Measurements from ENCODE around the gene UGGT1.

The UGGT1 gene

DNA sequence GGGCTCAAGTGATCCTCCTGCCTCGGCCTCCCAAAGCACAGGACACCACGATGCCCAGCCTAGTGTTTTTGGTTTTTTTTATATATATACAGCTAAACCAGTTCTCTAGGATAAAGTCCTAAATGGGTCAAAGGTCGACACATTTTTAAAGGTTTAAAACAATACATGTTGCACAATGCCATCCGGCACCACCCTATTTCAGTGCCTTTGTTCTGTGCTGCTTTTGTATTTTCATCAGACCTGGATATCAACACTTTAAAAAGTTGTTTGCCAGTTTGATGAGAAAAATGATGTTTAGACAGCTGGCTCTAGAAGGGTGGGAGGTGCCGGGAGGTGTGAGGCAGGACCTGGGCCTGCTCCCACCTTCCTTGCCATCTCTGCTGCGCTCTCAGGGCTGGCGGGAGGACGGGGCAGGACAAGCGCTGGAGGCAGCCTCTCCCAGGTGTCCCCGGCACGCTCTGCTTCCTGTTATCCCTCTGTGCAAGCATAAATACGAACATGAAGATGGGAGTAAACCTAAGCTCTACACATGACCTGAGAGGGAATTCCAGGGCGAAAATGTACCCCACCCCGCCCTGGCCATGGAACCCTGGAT lies 124.0 kb downstream of the UGGT1 start:
- Histone ChIP-seq H3K79me1 (ENCODE audit: low read depth, low read length) (no peaks in the 10 kb centered on the region), H3K4ac (ENCODE audit: low read length) (no peak overlapping the region), H3K4me1 (ENCODE audit: control insufficient read depth in 2 of 2, insufficient read depth in 1 of 2, low read depth in 1 of 2, low read length in 2 of 2) (no peaks in the 10 kb centered on the region), H3K9ac (ENCODE audit: low read depth, low read length, poor library complexity) (peak overlapping the region; percentile 34), H3K27me3 (ENCODE audit: control insufficient read depth in 3 of 3, insufficient read depth in 3 of 3, low read depth in 1 of 3, low read length in 3 of 3) (no peaks in the 10 kb centered on the region), H2BK5ac (ENCODE audit: low read length) (no peak overlapping the region), H4K91ac (ENCODE audit: low read depth, low read length, poor library complexity) (no peak overlapping the region), H3K14ac (ENCODE audit: low read length) (no peak overlapping the region), H3K23ac (ENCODE audit: low read depth, low read length, poor library complexity) (no peak overlapping the region), H3K9me3 (replicated peaks in 1 of 2; ENCODE audit: control insufficient read depth in 2 of 2, insufficient read depth in 1 of 2, low read depth in 1 of 2, low read length in 2 of 2) (peaks cover 0 to 1% of the 10 kb centered on the region in 2 donors), H2AFZ (ENCODE audit: low read length) (no peak overlapping the region), H3K4me2 (ENCODE audit: insufficient read depth, low read length, poor library complexity, severe bottlenecking) (no peak overlapping the region), H2BK15ac (ENCODE audit: low read length) (no peak overlapping the region), H2AK5ac (ENCODE audit: low read depth, low read length) (no peak overlapping the region), H2BK120ac (ENCODE audit: low read depth, low read length) (no peak overlapping the region), H3K36me3 (replicated peaks in 1 of 2; ENCODE audit: control insufficient read depth in 2 of 2, insufficient read depth in 2 of 2, low read length in 2 of 2) (no peaks in the 10 kb centered on the region), H3K18ac (ENCODE audit: low read length) (no peak overlapping the region), H4K8ac (ENCODE audit: low read depth, low read length) (no peak overlapping the region), H2BK12ac (ENCODE audit: low read length) (no peak overlapping the region), H3K4me3 (ENCODE audit: low read length in 2 of 2) (no peak overlapping the region), H3K27ac (replicated peaks; ENCODE audit: low read length) (no peak overlapping the region)
- DNase-seq (ENCODE audit: low spot score), result no peak
- no CpG with 5 or more reads among the region's 14 CpGs for WGBS, 2 donors (ENCODE audit: extremely low coverage in 2 of 2, insufficient read length in 2 of 2, insufficient replicate concordance in 1 of 2)

DNA sequence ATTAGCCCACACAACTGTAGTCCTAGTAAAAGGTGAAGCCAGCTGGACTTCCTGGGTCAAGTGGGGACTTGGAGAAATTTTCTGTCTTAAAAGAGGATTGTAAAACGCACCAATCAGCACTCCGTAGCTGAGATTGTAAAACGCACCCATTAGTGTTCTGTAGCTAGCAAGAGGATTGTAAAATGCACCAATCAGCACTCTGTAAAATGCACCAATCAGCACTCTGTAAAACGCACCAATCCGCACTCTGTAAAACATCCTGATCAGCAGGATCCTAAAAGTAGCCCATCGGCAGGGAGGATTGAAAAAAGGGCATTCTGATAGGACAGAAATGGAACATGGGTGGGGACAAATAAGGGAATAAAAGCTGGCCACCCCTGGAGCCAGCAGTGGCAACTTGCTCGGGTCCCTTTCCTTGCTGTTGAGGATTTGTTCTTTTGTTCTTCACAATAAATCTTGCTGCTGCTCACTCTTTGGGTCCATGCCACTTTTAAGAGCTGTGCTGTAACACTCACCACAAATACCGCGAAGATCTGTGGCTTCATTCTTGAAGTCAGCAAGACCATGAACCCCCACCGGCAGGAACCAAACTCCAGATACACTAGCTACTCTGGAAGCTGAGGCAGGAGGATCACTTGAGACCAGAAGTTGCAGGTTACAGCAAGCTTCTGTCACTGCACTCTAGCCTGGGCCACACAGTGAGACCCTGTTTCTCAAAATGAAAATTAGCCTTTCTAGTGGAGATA lies 125.1 kb downstream of the UGGT1 start:
- no peak overlapping the region for H4K91ac ChIP-seq (ENCODE audit: low read depth, low read length, poor library complexity)
- H2BK15ac ChIP-seq (ENCODE audit: low read length), result no peak overlapping the region
- H3K4me1 ChIP-seq (ENCODE audit: control insufficient read depth in 2 of 2, insufficient read depth in 1 of 2, low read depth in 1 of 2, low read length in 2 of 2), result no peaks in the 10 kb centered on the region
- no peak overlapping the region for H2BK120ac ChIP-seq (ENCODE audit: low read depth, low read length)
- no peaks in the 10 kb centered on the region for H3K27me3 ChIP-seq (ENCODE audit: control insufficient read depth in 3 of 3, insufficient read depth in 3 of 3, low read depth in 1 of 3, low read length in 3 of 3)
- H3K27ac ChIP-seq (replicated peaks; ENCODE audit: low read length), result no peak overlapping the region
- no peak for DNase-seq (ENCODE audit: low spot score)
- H3K4me2 ChIP-seq (ENCODE audit: insufficient read depth, low read length, poor library complexity, severe bottlenecking), result no peak overlapping the region
- H2BK12ac ChIP-seq (ENCODE audit: low read length), result no peak overlapping the region
- no peak overlapping the region for H4K8ac ChIP-seq (ENCODE audit: low read depth, low read length)
- no peak overlapping the region for H3K4me3 ChIP-seq (ENCODE audit: low read length in 2 of 2)
- H2AFZ ChIP-seq (ENCODE audit: low read length), result no peak overlapping the region
- H3K4ac ChIP-seq (ENCODE audit: low read length), result no peak overlapping the region
- no peak overlapping the region for H3K23ac ChIP-seq (ENCODE audit: low read depth, low read length, poor library complexity)
- no peaks in the 10 kb centered on the region for H3K9me3 ChIP-seq (replicated peaks in 1 of 2; ENCODE audit: control insufficient read depth in 2 of 2, insufficient read depth in 1 of 2, low read depth in 1 of 2, low read length in 2 of 2)
- H3K14ac ChIP-seq (ENCODE audit: low read length), result no peak overlapping the region
- no peak overlapping the region for H3K18ac ChIP-seq (ENCODE audit: low read length)
- no peaks in the 10 kb centered on the region for H3K36me3 ChIP-seq (replicated peaks in 1 of 2; ENCODE audit: control insufficient read depth in 2 of 2, insufficient read depth in 2 of 2, low read length in 2 of 2)
- WGBS, 2 donors (ENCODE audit: extremely low coverage in 2 of 2, insufficient read length in 2 of 2, insufficient replicate concordance in 1 of 2), result no CpG with 5 or more reads among the region's 10 CpGs
- no peak overlapping the region for H2BK5ac ChIP-seq (ENCODE audit: low read length)
- H2AK5ac ChIP-seq (ENCODE audit: low read depth, low read length), result no peak overlapping the region
- no peak overlapping the region for H3K9ac ChIP-seq (ENCODE audit: low read depth, low read length, poor library complexity)
- H3K79me1 ChIP-seq (ENCODE audit: low read depth, low read length), result no peaks in the 10 kb centered on the region

DNA sequence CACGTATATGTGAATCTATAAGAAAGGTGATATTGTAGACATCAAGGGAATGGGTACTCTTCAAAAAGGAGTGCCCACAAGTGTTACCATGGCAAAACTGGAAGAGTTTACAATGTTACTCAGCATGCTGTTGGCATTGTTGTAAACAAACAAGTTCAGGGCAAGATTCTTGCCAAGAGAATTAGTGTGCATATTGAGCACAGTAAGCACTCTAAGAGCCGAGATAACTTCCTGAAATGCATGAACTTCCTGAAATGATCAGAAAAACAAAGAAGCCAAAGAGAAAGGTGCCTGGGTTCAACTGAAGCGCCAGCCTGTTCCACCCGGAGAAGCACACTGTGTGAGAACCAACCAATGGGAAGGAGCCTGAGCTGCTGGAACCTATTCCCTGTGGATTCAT lies 126.7 kb downstream of the UGGT1 start:
- Histone ChIP-seq H3K27ac (replicated peaks; ENCODE audit: low read length) (no peak overlapping the region), H2BK12ac (ENCODE audit: low read length) (no peak overlapping the region), H3K4ac (ENCODE audit: low read length) (no peak overlapping the region), H3K4me2 (ENCODE audit: insufficient read depth, low read length, poor library complexity, severe bottlenecking) (no peak overlapping the region), H3K4me1 (ENCODE audit: control insufficient read depth in 2 of 2, insufficient read depth in 1 of 2, low read depth in 1 of 2, low read length in 2 of 2) (no peaks in the 10 kb centered on the region), H3K9me3 (replicated peaks in 1 of 2; ENCODE audit: control insufficient read depth in 2 of 2, insufficient read depth in 1 of 2, low read depth in 1 of 2, low read length in 2 of 2) (no peaks in the 10 kb centered on the region), H4K8ac (ENCODE audit: low read depth, low read length) (no peak overlapping the region), H3K27me3 (ENCODE audit: control insufficient read depth in 3 of 3, insufficient read depth in 3 of 3, low read depth in 1 of 3, low read length in 3 of 3) (no peaks in the 10 kb centered on the region), H3K79me1 (ENCODE audit: low read depth, low read length) (no peaks in the 10 kb centered on the region), H3K36me3 (replicated peaks in 1 of 2; ENCODE audit: control insufficient read depth in 2 of 2, insufficient read depth in 2 of 2, low read length in 2 of 2) (no peaks in the 10 kb centered on the region), H2BK5ac (ENCODE audit: low read length) (no peak overlapping the region), H4K91ac (ENCODE audit: low read depth, low read length, poor library complexity) (no peak overlapping the region), H3K9ac (ENCODE audit: low read depth, low read length, poor library complexity) (no peak overlapping the region), H2AFZ (ENCODE audit: low read length) (no peak overlapping the region), H2BK15ac (ENCODE audit: low read length) (no peak overlapping the region), H2AK5ac (ENCODE audit: low read depth, low read length) (no peak overlapping the region), H3K14ac (ENCODE audit: low read length) (no peak overlapping the region), H3K18ac (ENCODE audit: low read length) (no peak overlapping the region), H2BK120ac (ENCODE audit: low read depth, low read length) (no peak overlapping the region), H3K23ac (ENCODE audit: low read depth, low read length, poor library complexity) (no peak overlapping the region), H3K4me3 (ENCODE audit: low read length in 2 of 2) (no peak overlapping the region)
- no CpG with 5 or more reads among the region's 4 CpGs for WGBS, 2 donors (ENCODE audit: extremely low coverage in 2 of 2, insufficient read length in 2 of 2, insufficient replicate concordance in 1 of 2)
- DNase-seq (ENCODE audit: low spot score), result no peak

DNA sequence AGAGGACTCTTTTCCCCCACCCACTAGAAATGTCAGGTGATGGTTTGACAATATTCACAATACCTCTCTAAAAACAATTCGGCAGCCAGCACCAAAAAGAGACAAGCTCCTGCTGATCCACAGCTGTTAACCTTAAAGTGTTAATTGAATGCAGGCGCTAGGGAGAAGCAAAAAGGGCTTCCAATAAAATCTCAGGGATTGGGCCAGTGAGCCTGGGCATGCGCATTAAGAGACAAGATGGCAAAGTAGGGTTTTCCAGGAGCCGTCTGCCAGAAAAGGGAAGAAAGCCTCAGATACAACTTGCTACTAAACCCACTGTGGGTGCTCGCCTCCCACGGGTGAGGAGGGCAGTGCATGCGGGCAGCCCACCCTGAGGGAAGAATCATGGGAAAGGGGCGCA lies 128.9 kb downstream of the UGGT1 start:
- H2BK5ac ChIP-seq (ENCODE audit: low read length), result no peak overlapping the region
- WGBS, 2 donors (ENCODE audit: extremely low coverage in 2 of 2, insufficient read length in 2 of 2, insufficient replicate concordance in 1 of 2), result no CpG with 5 or more reads among the region's 8 CpGs
- DNase-seq (ENCODE audit: low spot score), result no peak
- no peak overlapping the region for H3K4ac ChIP-seq (ENCODE audit: low read length)
- no peak overlapping the region for H3K9ac ChIP-seq (ENCODE audit: low read depth, low read length, poor library complexity)
- no peak overlapping the region for H3K4me2 ChIP-seq (ENCODE audit: insufficient read depth, low read length, poor library complexity, severe bottlenecking)
- H3K36me3 ChIP-seq (replicated peaks in 1 of 2; ENCODE audit: control insufficient read depth in 2 of 2, insufficient read depth in 2 of 2, low read length in 2 of 2), result no peaks in the 10 kb centered on the region
- no peak overlapping the region for H3K14ac ChIP-seq (ENCODE audit: low read length)
- no peak overlapping the region for H2AK5ac ChIP-seq (ENCODE audit: low read depth, low read length)
- no peaks in the 10 kb centered on the region for H3K79me1 ChIP-seq (ENCODE audit: low read depth, low read length)
- H2AFZ ChIP-seq (ENCODE audit: low read length), result no peak overlapping the region
- no peaks in the 10 kb centered on the region for H3K4me1 ChIP-seq (ENCODE audit: control insufficient read depth in 2 of 2, insufficient read depth in 1 of 2, low read depth in 1 of 2, low read length in 2 of 2)
- no peak overlapping the region for H2BK120ac ChIP-seq (ENCODE audit: low read depth, low read length)
- H3K9me3 ChIP-seq (replicated peaks in 1 of 2; ENCODE audit: control insufficient read depth in 2 of 2, insufficient read depth in 1 of 2, low read depth in 1 of 2, low read length in 2 of 2), result no peaks in the 10 kb centered on the region
- no peak overlapping the region for H3K23ac ChIP-seq (ENCODE audit: low read depth, low read length, poor library complexity)
- no peak overlapping the region for H2BK15ac ChIP-seq (ENCODE audit: low read length)
- no peak overlapping the region for H4K91ac ChIP-seq (ENCODE audit: low read depth, low read length, poor library complexity)
- no peak overlapping the region for H3K27ac ChIP-seq (replicated peaks; ENCODE audit: low read length)
- no peak overlapping the region for H2BK12ac ChIP-seq (ENCODE audit: low read length)
- no peak overlapping the region for H3K18ac ChIP-seq (ENCODE audit: low read length)
- peak overlapping the region in 1 of 2 donors; percentile 46 for H3K4me3 ChIP-seq (ENCODE audit: low read length in 2 of 2)
- H4K8ac ChIP-seq (ENCODE audit: low read depth, low read length), result no peak overlapping the region
- H3K27me3 ChIP-seq (ENCODE audit: control insufficient read depth in 3 of 3, insufficient read depth in 3 of 3, low read depth in 1 of 3, low read length in 3 of 3), result no peaks in the 10 kb centered on the region
